NCI-H1417 (cell line): Measurements from ENCODE around the gene MEIS3.

Experiments
- DNase-seq, 3 experiments: peaks; one replicate each; lab custom pipeline; 2025; lab: John Stamatoyannopoulos, UW

MEIS3 gene

GRCh38 chr19:47362321-47362720 lies 57.0 kb downstream of the MEIS3 start:
- DNase-seq = no peak

- DNase-seq = no peak
Measured at GRCh38 chr19:47358936-47359335, 60.4 kb downstream of the MEIS3 start.

- no peak for DNase-seq
Measured at GRCh38 chr19:47357788-47358680, 61.3 kb downstream of the MEIS3 start.

- DNase-seq = no peak
Measured at GRCh38 chr19:47356900-47357299, 62.4 kb downstream of the MEIS3 start.

- DNase-seq = no peak
Measured at GRCh38 chr19:47353307-47353712, 66.0 kb downstream of the MEIS3 start.
